Activated CD8-positive, alpha-beta memory T cell treated with anti-CD3 and anti-CD28 coated beads for 48 hours (primary cell): ENCODE results near the gene SCTR.

ENCODE experiments used
- DNase-seq, 3 experiments: peaks; one replicate each; pipeline ENCODE4 v3.0.0-alpha.2; 2020; ENCODE audit warnings: low read depth in 2 of 3, low spot score in 2 of 3

Gene SCTR

DNA sequence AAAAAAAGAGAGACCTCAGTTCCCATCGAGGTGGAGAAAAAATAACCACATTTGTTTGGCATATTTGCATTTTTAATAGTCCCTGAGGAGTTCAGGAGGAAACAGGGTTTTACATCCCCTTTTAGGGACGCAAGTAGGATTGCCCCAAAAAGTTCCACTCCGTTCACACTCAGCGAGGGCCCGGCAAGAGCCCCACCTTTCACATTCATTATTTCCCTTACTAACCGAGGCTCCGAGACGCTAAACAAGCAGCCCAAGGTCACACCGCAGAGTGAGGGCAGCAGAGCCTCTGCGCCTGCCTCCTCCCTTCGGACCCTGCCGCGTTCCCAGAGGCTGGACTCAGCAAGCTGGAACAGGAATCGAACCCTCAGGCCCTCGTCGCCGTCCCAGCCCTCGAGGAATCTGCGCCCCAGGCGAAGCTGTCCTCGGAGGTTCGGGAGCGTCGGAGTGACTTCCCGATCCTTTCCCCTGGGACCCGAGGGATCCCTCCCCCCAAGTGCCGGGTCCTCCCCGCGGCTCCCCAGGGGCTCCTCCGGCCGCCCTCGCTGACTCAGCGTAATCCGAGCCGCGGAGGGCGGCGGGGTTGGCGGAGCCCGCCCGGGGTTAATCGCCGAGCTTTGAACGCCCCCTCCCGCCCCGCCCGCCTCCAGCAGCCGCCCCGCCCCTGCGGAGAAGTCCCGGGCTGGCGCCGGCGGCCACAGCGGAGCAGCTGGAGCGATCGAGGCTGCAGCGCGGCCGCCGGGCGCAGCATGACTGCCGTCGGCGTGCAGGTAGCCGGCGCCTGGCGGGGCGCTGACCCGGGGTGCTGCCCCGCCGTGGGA lies 92.9 kb downstream of the SCTR start, which contains the start of gene TMEM37:
Gene TMEM37 (plus strand): TSS at position 700 of the 821 bp plus-strand sequence. CDS start 50 bp downstream, at position 750.
- no peak for DNase-seq

- DNase-seq = no peak
These were observed 94.2 kb downstream of the SCTR start for GRCh38 chr2:119430023-119430498.

DNA sequence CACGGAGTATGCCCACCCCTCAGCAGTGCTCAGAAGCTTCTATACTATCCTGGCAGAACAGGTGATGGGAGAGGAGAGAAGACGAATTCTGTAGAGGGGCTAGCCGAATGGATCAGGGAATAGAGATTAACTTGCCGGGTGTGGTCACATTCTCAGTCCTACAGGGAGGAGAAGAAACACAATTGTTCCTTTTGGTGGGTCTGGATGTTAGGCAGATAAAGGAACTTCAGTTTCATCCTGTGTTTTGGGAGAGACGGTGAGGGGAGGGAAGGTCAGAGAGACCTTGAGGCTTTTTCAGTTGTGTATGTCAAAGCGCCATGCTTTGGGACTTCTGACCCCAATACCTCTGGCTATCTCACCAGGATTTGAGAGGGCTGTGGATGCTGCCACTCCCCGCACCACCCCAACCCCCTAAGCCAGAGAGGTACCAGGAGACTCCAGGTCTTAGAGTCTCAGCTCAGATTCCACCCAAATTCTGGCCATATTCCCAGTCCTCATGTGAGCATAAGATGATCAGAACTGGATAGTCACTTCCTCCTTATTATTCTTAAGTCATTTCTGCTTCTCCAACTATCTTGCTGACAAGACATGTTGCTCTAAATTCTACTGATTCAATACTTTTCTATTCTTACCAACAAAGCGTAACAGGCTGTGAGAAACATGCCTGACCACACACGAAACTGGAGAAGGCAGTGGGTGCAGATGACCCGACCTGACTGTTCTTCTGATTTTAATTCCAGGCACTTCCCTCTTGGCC lies 94.9 kb downstream of the SCTR start:
- no peak for DNase-seq

GRCh38 chr2:119428488-119429224 lies 95.6 kb downstream of the SCTR start:
- no peak for DNase-seq

DNA sequence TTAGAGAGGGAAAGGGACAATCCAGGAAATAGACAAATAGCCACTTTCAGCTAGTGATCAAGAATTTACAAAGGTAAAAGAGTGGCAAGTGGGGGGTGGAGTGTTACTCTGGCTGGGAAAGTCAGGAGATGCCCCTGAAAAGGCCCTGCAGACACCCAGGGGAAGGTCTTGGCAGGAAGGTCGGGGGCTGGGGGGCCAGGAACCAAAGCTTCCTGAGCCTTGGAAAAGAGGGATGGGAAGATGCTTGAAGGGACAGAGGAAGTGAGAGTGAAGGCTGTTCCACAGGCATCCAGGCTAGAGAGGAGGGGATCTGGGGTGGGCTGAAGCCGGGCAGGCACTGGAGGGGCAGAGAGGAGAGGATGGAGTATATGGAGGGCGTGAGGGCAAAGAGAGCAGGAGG lies 96.5 kb downstream of the SCTR start:
- DNase-seq = no peak

DNA sequence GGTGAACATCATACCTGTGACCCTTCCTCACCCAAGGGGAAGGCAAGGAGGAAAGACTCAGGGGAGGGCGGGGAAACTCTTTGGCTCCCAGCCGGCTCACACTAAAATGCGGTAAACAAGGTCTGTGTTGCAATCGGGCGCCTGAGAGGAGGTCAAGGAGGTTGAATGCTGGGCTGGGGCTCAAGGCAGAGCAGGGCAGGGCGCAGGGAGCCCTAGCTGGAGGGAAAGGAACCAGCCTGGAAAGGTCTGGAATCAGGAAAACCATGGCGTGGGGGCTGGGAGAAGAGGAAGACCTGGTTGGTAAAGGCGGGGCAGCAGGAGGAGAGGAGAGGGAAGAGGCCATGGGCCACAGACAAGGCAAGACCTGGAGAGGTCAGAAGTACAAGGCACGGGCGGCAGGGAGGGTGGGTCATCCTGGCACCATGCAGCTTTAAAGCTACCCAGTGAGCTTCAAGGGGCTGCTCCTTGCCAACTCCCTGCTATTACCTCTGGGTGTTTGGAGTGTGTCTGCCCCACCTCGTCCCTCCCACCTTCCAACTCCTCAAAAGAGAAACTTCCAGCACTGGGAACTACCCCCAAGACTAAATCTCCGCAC lies 97.4 kb downstream of the SCTR start:
- no peak for DNase-seq

- DNase-seq = no peak
These were observed 97.9 kb downstream of the SCTR start for GRCh38 chr2:119426396-119426675.

DNA sequence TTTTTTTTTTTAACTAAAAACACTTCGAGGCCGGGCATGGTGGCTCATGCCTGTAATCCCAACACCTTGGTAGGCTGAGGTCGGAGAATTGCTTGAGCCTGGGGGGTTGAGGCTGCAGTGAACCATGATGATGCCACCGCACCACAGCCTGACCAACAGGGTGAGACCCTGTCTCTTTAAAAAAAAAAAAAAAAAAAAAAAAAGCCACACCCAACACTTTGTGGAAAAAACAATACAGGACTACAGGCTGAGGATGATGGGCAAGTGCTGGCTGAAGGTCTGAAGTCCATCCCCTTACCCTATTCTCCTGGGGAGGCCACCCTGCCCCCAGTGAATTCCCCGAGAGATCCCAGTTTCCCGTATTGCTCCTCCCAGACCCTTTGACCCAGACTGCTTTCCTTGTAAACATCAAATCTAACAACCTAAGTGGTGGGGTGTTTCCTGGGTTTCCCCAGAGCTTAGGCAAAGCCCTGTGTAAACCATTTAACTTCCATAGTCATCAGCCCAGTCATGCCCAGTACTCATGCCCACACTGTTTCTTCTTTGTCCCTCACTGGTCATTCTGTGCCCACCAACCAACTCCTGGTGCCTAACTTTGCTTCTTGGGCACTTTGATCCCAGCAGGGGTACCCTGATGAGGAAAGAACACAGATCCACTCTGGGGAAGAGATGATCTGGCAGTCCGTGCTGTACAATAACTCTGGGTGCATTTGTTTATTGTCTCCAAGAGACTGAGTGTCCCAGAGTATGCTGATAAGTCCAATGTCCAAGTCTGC lies 98.5 kb downstream of the SCTR start:
- DNase-seq = no peak

DNA sequence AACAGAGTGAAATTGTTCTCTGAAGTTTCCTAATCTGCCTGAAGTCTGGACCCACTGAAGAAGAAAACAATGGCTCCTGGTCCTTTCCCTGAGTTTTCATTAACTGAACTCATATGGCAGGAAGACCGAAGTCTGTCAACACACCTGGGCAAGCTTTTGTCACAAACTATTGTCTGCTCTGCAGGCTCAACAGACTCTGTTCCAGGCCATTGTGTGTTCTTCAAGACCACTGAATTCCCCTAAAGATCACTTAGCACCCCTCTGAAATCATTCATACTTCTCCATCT lies 99.2 kb downstream of the SCTR start:
- no peak for DNase-seq

DNA sequence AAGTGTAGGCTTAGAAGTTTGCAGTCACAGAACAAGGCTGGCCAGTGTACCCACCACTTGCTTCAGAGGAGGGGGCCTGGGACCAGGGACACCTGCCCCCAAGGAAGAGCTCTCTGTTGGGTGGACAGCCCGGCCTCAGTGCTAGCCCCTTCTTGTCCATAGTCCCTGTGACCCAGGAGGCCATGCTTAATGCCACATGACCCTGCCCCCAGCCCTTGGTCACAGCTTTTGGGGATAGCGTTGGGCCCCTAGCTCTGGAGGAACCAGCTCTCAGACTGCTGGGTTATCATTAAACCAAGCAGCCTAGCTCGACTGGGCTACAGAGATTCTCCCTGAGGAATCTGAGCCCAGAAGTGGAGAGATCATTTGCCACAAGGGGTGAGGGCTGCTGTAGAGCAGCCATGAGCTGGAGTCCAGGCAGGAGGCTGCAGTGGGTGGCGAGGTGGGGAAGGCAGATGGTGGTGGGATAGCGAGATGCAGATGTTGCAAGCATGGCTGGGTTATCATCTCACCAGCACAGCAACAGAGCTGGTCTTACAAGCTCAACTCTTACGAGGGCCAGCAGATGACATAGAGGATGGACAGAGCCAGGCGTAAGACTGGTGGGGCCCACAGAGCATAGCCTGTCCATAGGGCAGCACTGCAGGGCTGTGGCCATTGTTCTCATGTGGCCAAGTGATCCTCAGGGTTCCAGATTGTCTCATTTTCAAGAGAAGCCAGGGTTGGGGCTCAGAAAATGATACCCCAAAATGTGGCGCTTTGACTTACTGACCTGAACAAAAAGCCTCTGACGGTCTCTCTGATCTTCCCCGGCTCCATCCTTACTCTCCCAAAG lies 99.8 kb downstream of the SCTR start:
- DNase-seq = no peak

DNA sequence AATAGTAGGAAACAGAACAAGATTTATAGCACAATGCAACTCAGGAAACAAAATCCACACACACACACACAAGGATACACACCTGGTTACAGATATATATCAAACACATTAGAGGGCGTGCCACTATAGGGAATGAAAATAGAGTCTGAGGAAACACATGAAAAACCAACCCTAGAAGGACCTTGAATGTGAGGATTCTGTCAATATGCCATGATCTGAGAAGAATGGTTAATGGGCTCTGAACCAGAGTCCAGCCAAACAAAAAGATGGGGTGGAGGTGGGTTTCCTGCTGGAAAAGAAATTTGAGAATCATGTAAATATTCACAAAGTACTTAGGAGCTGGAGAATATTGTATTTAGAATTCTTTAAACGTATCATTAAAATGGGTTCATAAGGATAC lies 100.5 kb downstream of the SCTR start:
- no peak for DNase-seq

GRCh38 chr2:119423108-119423444 lies 101.2 kb downstream of the SCTR start:
- DNase-seq = no peak

GRCh38 chr2:119422360-119423107 lies 101.7 kb downstream of the SCTR start:
- DNase-seq = no peak

- DNase-seq = no peak
These were observed 102.5 kb downstream of the SCTR start for GRCh38 chr2:119421741-119422140.

- DNase-seq = no peak
These were observed 103.0 kb downstream of the SCTR start for GRCh38 chr2:119421304-119421703.

DNA sequence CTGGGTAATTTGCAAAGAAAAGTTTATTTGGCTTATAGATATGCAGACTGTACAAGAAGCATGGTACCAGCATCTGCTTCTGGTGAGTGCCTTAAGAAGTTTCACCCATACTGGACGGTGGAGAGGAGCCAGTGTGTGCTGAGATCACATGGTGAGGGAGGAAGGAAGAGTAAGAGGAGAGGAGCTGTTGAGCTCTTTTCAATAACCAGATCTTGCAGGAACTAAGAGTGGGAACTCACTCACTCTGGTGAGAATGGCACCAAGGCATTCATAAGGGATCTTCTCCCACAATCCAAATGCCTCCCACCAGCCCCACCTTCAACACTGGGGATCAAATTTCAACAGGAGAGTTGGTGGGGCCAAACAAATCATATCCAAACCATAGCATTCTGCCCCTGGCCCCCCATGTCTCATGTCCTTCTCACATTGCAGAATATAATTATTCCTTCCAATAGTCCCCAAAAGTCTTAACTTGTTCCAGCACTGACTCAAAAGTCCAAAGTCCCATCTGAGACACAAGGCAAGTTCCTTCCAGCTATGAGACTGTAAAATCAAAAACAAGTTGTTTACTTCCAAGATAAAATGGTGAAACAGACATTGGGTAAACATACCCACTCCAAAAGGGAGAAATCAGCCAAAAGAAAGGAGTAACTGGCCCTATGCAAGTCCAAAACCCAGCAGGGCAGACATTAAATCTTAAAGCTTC lies 104.3 kb downstream of the SCTR start:
- no peak for DNase-seq

GRCh38 chr2:119419065-119419464 lies 105.2 kb downstream of the SCTR start:
- no peak for DNase-seq

DNA sequence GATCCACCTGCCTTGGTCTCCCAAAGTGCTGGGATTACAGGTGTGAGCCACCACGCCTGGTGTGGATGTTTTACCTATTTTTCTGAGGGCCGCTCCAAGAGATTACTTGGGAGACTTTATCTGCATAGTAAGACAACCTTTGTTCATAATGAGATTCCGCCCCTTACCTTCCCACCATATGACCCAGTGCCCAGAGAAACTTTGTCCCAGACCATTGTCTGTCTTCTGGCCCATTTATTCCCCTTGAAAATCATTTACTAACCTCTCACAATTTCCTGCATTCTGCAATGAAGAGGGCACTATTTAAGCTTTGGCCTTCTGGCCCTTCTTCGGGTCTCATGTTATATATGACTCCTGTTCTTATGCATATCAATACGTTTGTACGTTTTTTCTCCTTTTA lies 106.4 kb downstream of the SCTR start:
- DNase-seq = no peak
